Stimulated activated naive CD8-positive, alpha-beta T cell treated with anti-CD3 and anti-CD28 coated beads, Interleukin-15, Interleukin-2, amounts not matched to agents 100 ng/mL and 50 ng/mL, for 24 hours (primary cell): ENCODE results near the gene RD3L.
A peak's percentile ranks its signal among the peaks of the same experiment; 100 is the strongest.

ENCODE experiments used
- H3K27ac Mint-ChIP-seq: one replicate; pipeline ENCODE4 v1.8.0; 2021; ENCODE audit warnings: mild to moderate bottlenecking, mixed read lengths
- H3K27me3 Mint-ChIP-seq: one replicate; pipeline ENCODE4 v1.8.0; 2021; ENCODE audit warnings: mixed read lengths
- H3K36me3 Mint-ChIP-seq: one replicate; pipeline ENCODE4 v1.8.0; 2021; ENCODE audit warnings: low read depth, mixed read lengths
- H3K4me1 Mint-ChIP-seq: one replicate; pipeline ENCODE4 v1.8.0; 2021; ENCODE audit warnings: low read depth, mixed read lengths
- H3K4me3 Mint-ChIP-seq: one replicate; pipeline ENCODE4 v1.8.0; 2021; ENCODE audit warnings: mild to moderate bottlenecking, mixed read lengths
- H3K9me3 Mint-ChIP-seq: one replicate; pipeline ENCODE4 v1.8.0; 2021; ENCODE audit warnings: mixed read lengths

The RD3L gene

GRCh38 chr14:103910262-103910935 lies 31.9 kb downstream of the RD3L start:
- Mint-ChIP-seq H3K36me3 (peaks cover 34% of the 10 kb centered on the region), H3K4me3 (peak overlapping the region; percentile 51), H3K27ac (peak overlapping the region; percentile 80), H3K4me1 (peaks cover 28% of the 10 kb centered on the region), H3K27me3 (no peaks in the 10 kb centered on the region), H3K9me3 (no peaks in the 10 kb centered on the region)

- peaks cover 28% of the 10 kb centered on the region for H3K4me1 Mint-ChIP-seq
- H3K4me3 Mint-ChIP-seq, result peak overlapping the region; percentile 51
- peak overlapping the region; percentile 80 for H3K27ac Mint-ChIP-seq
- peaks cover 29% of the 10 kb centered on the region for H3K36me3 Mint-ChIP-seq
- no peaks in the 10 kb centered on the region for H3K27me3 Mint-ChIP-seq
- no peaks in the 10 kb centered on the region for H3K9me3 Mint-ChIP-seq
Observed at GRCh38 chr14:103909531-103910261, 32.6 kb downstream of the RD3L start.

GRCh38 chr14:103908580-103908979 lies 33.7 kb downstream of the RD3L start:
- H3K36me3 Mint-ChIP-seq, result peaks cover 21% of the 10 kb centered on the region
- no peaks in the 10 kb centered on the region for H3K9me3 Mint-ChIP-seq
- peak overlapping the region; percentile 11 for H3K27ac Mint-ChIP-seq
- peaks cover 28% of the 10 kb centered on the region for H3K4me1 Mint-ChIP-seq
- H3K4me3 Mint-ChIP-seq, result no peak overlapping the region
- peaks cover 2% of the 10 kb centered on the region for H3K27me3 Mint-ChIP-seq

GRCh38 chr14:103905842-103906456 lies 36.4 kb downstream of the RD3L start:
- H3K36me3 Mint-ChIP-seq, result peaks cover 4% of the 10 kb centered on the region
- H3K4me1 Mint-ChIP-seq, result peaks cover 31% of the 10 kb centered on the region
- H3K9me3 Mint-ChIP-seq, result no peaks in the 10 kb centered on the region
- no peak overlapping the region for H3K27ac Mint-ChIP-seq
- peak overlapping the region; percentile 41 for H3K4me3 Mint-ChIP-seq
- H3K27me3 Mint-ChIP-seq, result peaks cover 3% of the 10 kb centered on the region

- Mint-ChIP-seq H3K4me1 (peaks cover 22% of the 10 kb centered on the region), H3K27ac (no peak overlapping the region), H3K36me3 (no peaks in the 10 kb centered on the region), H3K4me3 (no peak overlapping the region), H3K27me3 (peaks cover 3% of the 10 kb centered on the region), H3K9me3 (no peaks in the 10 kb centered on the region)
Observed at GRCh38 chr14:103904493-103905107, 37.7 kb downstream of the RD3L start.

- Mint-ChIP-seq H3K4me3 (no peak overlapping the region), H3K36me3 (no peaks in the 10 kb centered on the region), H3K27me3 (peaks cover 3% of the 10 kb centered on the region), H3K9me3 (no peaks in the 10 kb centered on the region), H3K4me1 (peaks cover 3% of the 10 kb centered on the region), H3K27ac (no peak overlapping the region)
Observed at GRCh38 chr14:103899833-103900232, 42.5 kb downstream of the RD3L start.

- Mint-ChIP-seq H3K4me3 (no peak overlapping the region), H3K36me3 (no peaks in the 10 kb centered on the region), H3K27me3 (peaks cover 3% of the 10 kb centered on the region), H3K4me1 (peaks cover 3% of the 10 kb centered on the region), H3K27ac (no peak overlapping the region), H3K9me3 (no peaks in the 10 kb centered on the region)
Observed at GRCh38 chr14:103899316-103899715, 43.0 kb downstream of the RD3L start.

- Mint-ChIP-seq H3K4me3 (no peak overlapping the region), H3K36me3 (no peaks in the 10 kb centered on the region), H3K9me3 (no peaks in the 10 kb centered on the region), H3K27ac (no peak overlapping the region), H3K27me3 (peaks cover 3% of the 10 kb centered on the region), H3K4me1 (peaks cover 3% of the 10 kb centered on the region)
Observed at GRCh38 chr14:103898711-103899110, 43.6 kb downstream of the RD3L start.

GRCh38 chr14:103898204-103898603 lies 44.1 kb downstream of the RD3L start:
- Mint-ChIP-seq H3K36me3 (no peaks in the 10 kb centered on the region), H3K9me3 (no peaks in the 10 kb centered on the region), H3K4me1 (peaks cover 3% of the 10 kb centered on the region), H3K27ac (no peak overlapping the region), H3K4me3 (no peak overlapping the region), H3K27me3 (no peaks in the 10 kb centered on the region)

GRCh38 chr14:103897075-103897947 lies 45.0 kb downstream of the RD3L start:
- no peaks in the 10 kb centered on the region for H3K36me3 Mint-ChIP-seq
- H3K27ac Mint-ChIP-seq, result no peak overlapping the region
- H3K4me3 Mint-ChIP-seq, result no peak overlapping the region
- no peaks in the 10 kb centered on the region for H3K27me3 Mint-ChIP-seq
- peaks cover 3% of the 10 kb centered on the region for H3K4me1 Mint-ChIP-seq
- no peaks in the 10 kb centered on the region for H3K9me3 Mint-ChIP-seq

GRCh38 chr14:103896578-103896977 lies 45.8 kb downstream of the RD3L start:
- no peaks in the 10 kb centered on the region for H3K36me3 Mint-ChIP-seq
- no peak overlapping the region for H3K4me3 Mint-ChIP-seq
- peaks cover 3% of the 10 kb centered on the region for H3K4me1 Mint-ChIP-seq
- H3K27ac Mint-ChIP-seq, result peak overlapping the region; percentile 10
- no peaks in the 10 kb centered on the region for H3K27me3 Mint-ChIP-seq
- H3K9me3 Mint-ChIP-seq, result no peaks in the 10 kb centered on the region

GRCh38 chr14:103894723-103895059 lies 47.6 kb downstream of the RD3L start:
- Mint-ChIP-seq H3K36me3 (no peaks in the 10 kb centered on the region), H3K27me3 (no peaks in the 10 kb centered on the region), H3K9me3 (no peaks in the 10 kb centered on the region), H3K27ac (no peak overlapping the region), H3K4me3 (no peak overlapping the region), H3K4me1 (no peaks in the 10 kb centered on the region)

- H3K9me3 Mint-ChIP-seq, result no peaks in the 10 kb centered on the region
Observed at GRCh38 chr14:103894034-103894722, 48.2 kb downstream of the RD3L start.

GRCh38 chr14:103892247-103892646 lies 50.1 kb downstream of the RD3L start:
- H3K27ac Mint-ChIP-seq, result no peak overlapping the region
- no peaks in the 10 kb centered on the region for H3K4me1 Mint-ChIP-seq
- no peaks in the 10 kb centered on the region for H3K36me3 Mint-ChIP-seq
- no peaks in the 10 kb centered on the region for H3K27me3 Mint-ChIP-seq
- H3K9me3 Mint-ChIP-seq, result no peaks in the 10 kb centered on the region
- H3K4me3 Mint-ChIP-seq, result no peak overlapping the region

More at GRCh38 chr14:103894034-103894722, 48.2 kb downstream of the RD3L start:
- Mint-ChIP-seq H3K27ac (no peak overlapping the region), H3K4me3 (no peak overlapping the region), H3K27me3 (no peaks in the 10 kb centered on the region), H3K36me3 (no peaks in the 10 kb centered on the region), H3K4me1 (no peaks in the 10 kb centered on the region)
